ENCODE results near the gene PTH2. TPM values are rescaled to one million over a fixed set of nuclear protein-coding genes. Genes with fewer than 3 reads are reported as not detected.

PTH2 gene
- total RNA-seq, 1 experiment from 2014 or later = 1.0 TPM

DNA sequence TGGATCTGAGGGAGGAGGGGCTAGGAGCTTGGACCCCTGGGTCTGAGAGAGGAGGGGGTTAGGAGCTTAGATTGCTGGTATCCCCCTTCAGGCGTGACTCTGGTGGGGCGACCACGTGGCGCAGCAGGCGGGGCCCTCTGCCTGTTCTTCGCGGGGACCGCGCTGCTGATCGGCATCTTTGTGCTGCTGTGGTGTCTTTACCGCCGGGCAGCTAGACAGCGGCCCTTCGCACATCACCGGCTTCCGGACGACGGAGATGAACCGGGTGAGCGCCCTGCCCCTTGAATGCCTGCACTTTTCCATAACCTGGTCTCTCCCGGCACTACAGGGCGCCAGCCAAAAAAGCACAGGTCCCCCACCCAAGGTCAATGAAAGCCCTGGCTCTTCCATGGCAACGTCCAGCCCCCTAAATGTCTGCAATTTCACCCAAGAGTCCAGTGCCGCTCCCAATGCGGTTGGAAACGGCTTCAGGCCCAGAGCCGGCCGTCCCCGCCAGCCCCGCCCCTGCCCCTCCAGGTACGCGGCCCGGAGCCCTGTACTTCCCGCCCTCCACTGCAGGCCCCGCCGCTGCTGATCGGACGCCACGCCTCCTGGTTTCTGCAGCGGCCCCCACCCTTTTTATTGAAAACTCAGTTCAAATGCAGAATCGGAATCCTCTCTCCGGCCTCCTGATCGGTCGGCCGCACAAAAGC is 4.8 kb upstream of the PTH2 start (continued):
- TF ChIP-seq, protein P1, sequence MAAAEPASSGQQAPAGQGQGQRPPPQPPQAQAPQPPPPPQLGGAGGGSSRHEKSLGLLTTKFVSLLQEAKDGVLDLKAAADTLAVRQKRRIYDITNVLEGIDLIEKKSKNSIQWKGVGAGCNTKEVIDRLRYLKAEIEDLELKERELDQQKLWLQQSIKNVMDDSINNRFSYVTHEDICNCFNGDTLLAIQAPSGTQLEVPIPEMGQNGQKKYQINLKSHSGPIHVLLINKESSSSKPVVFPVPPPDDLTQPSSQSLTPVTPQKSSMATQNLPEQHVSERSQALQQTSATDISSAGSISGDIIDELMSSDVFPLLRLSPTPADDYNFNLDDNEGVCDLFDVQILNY (CRISPR knock-in tag; IDR thresholded peaks at IDR 0.05) = peak; percentile 57; the same call in 1 of the 2 replicates
- TF ChIP-seq NR3C1 (CRISPR knock-in tag; conservative IDR thresholded peaks at IDR 0.05; ENCODE audit: low read depth) = no peak
- no peak for TF ChIP-seq RORB (CRISPR knock-in tag; IDR thresholded peaks at IDR 0.05)
- TF ChIP-seq, protein P2, sequence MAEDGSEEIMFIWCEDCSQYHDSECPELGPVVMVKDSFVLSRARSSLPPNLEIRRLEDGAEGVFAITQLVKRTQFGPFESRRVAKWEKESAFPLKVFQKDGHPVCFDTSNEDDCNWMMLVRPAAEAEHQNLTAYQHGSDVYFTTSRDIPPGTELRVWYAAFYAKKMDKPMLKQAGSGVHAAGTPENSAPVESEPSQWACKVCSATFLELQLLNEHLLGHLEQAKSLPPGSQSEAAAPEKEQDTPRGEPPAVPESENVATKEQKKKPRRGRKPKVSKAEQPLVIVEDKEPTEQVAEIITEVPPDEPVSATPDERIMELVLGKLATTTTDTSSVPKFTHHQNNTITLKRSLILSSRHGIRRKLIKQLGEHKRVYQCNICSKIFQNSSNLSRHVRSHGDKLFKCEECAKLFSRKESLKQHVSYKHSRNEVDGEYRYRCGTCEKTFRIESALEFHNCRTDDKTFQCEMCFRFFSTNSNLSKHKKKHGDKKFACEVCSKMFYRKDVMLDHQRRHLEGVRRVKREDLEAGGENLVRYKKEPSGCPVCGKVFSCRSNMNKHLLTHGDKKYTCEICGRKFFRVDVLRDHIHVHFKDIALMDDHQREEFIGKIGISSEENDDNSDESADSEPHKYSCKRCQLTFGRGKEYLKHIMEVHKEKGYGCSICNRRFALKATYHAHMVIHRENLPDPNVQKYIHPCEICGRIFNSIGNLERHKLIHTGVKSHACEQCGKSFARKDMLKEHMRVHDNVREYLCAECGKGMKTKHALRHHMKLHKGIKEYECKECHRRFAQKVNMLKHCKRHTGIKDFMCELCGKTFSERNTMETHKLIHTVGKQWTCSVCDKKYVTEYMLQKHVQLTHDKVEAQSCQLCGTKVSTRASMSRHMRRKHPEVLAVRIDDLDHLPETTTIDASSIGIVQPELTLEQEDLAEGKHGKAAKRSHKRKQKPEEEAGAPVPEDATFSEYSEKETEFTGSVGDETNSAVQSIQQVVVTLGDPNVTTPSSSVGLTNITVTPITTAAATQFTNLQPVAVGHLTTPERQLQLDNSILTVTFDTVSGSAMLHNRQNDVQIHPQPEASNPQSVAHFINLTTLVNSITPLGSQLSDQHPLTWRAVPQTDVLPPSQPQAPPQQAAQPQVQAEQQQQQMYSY (CRISPR knock-in tag; IDR thresholded peaks at IDR 0.05) = peak; percentile 66
- TF ChIP-seq FOXP1 (CRISPR knock-in tag; IDR thresholded peaks at IDR 0.05; ENCODE audit: borderline replicate concordance) = peak; percentile 72; the same call in 1 of the 2 replicates

DNA sequence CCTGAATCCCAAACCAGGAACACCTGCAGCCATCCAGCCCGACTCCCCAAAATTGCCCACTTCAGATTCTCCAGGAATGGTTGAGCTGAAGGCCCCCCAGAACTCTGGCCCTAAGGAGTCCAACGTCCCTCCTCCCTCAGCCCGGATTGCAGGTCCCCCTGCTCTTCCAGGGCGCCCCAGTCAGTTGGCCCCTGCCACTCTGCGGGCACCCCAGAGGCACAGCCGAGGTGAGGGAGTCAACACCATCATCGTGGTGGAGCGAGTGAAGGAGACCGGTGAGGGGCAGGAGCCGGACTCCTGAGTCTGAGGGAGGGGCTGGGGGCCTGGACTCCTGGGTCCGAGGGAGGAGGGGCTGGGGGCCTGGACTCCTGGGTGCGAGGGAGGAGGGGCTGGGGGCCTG is 4.1 kb upstream of the PTH2 start:
- Mint-ChIP-seq H3K27me3 (ENCODE audit: low read depth) (peaks cover 98% of the 10 kb centered on the region), H3K36me3 (peaks cover 3% of the 10 kb centered on the region; the same call in 1 of the 2 replicates), H3K27ac (no peak overlapping the region), H3K4me3 (peak overlapping the region; percentile 68), H3K4me1 (peaks cover 70% of the 10 kb centered on the region), H3K9me3 (0 out of 2 replicates have a peak, but pooled peaks cover 4% of the 10 kb centered on the region)
- POLR2A ChIA-PET = interaction anchor here (0.6 to 1.8 kb wide), 2 partner anchors 24 to 213 kb away, joined by 3 to 11 read pairs; partner anchors contain the start of gene RRAS
- no peak for DNase-seq (ENCODE audit: low spot score)
- CTCF ChIA-PET = interaction anchor here (1.0 to 4.5 kb wide), 7 partner anchors 9 to 126 kb away, joined by 3 to 34 read pairs (median 15); partner anchors contain the start of gene SLC17A7
- ATAC-seq = no peak
- no peak for TF ChIP-seq GTF2I (CRISPR knock-in tag; conservative IDR thresholded peaks at IDR 0.05)
- TF ChIP-seq SMAD3 (CRISPR knock-in tag; IDR thresholded peaks at IDR 0.05; ENCODE audit: borderline replicate concordance) = no peak
- no peak for TF ChIP-seq MXD4 (CRISPR knock-in tag; IDR thresholded peaks at IDR 0.05; ENCODE audit: borderline replicate concordance)
- no peak for TF ChIP-seq ZNF219 (CRISPR knock-in tag; IDR thresholded peaks at IDR 0.05; ENCODE audit: borderline replicate concordance)
- no peak for TF ChIP-seq HMGA2 (CRISPR knock-in tag; IDR thresholded peaks at IDR 0.05)
- TF ChIP-seq, protein P1 (CRISPR knock-in tag; IDR thresholded peaks at IDR 0.05) = no peak
- TF ChIP-seq, protein P3, sequence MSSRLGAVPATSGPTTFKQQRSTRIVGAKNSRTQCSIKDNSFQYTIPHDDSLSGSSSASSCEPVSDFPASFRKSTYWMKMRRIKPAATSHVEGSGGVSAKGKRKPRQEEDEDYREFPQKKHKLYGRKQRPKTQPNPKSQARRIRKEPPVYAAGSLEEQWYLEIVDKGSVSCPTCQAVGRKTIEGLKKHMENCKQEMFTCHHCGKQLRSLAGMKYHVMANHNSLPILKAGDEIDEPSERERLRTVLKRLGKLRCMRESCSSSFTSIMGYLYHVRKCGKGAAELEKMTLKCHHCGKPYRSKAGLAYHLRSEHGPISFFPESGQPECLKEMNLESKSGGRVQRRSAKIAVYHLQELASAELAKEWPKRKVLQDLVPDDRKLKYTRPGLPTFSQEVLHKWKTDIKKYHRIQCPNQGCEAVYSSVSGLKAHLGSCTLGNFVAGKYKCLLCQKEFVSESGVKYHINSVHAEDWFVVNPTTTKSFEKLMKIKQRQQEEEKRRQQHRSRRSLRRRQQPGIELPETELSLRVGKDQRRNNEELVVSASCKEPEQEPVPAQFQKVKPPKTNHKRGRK (CRISPR knock-in tag; IDR thresholded peaks at IDR 0.05; ENCODE audit: borderline replicate concordance) = no peak
- TF ChIP-seq, protein P4, sequence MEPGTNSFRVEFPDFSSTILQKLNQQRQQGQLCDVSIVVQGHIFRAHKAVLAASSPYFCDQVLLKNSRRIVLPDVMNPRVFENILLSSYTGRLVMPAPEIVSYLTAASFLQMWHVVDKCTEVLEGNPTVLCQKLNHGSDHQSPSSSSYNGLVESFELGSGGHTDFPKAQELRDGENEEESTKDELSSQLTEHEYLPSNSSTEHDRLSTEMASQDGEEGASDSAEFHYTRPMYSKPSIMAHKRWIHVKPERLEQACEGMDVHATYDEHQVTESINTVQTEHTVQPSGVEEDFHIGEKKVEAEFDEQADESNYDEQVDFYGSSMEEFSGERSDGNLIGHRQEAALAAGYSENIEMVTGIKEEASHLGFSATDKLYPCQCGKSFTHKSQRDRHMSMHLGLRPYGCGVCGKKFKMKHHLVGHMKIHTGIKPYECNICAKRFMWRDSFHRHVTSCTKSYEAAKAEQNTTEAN (CRISPR knock-in tag; IDR thresholded peaks at IDR 0.05) = no peak
- TF ChIP-seq, protein P5, sequence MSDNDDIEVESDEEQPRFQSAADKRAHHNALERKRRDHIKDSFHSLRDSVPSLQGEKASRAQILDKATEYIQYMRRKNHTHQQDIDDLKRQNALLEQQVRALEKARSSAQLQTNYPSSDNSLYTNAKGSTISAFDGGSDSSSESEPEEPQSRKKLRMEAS (CRISPR knock-in tag; IDR thresholded peaks at IDR 0.05) = no peak
- no peak; the same call in 1 of the 2 replicates for TF ChIP-seq SP1 (CRISPR knock-in tag; conservative IDR thresholded peaks at IDR 0.05)
- TF ChIP-seq CREB1 (CRISPR knock-in tag; IDR thresholded peaks at IDR 0.05) = no peak
- TF ChIP-seq, protein P6, sequence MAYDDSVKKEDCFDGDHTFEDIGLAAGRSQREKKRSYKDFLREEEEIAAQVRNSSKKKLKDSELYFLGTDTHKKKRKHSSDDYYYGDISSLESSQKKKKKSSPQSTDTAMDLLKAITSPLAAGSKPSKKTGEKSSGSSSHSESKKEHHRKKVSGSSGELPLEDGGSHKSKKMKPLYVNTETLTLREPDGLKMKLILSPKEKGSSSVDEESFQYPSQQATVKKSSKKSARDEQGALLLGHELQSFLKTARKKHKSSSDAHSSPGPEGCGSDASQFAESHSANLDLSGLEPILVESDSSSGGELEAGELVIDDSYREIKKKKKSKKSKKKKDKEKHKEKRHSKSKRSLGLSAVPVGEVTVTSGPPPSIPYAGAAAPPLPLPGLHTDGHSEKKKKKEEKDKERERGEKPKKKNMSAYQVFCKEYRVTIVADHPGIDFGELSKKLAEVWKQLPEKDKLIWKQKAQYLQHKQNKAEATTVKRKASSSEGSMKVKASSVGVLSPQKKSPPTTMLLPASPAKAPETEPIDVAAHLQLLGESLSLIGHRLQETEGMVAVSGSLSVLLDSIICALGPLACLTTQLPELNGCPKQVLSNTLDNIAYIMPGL (CRISPR knock-in tag; IDR thresholded peaks at IDR 0.05) = no peak
- TF ChIP-seq SMAD4 (CRISPR knock-in tag; IDR thresholded peaks at IDR 0.05) = no peak
- TF ChIP-seq, protein P7, sequence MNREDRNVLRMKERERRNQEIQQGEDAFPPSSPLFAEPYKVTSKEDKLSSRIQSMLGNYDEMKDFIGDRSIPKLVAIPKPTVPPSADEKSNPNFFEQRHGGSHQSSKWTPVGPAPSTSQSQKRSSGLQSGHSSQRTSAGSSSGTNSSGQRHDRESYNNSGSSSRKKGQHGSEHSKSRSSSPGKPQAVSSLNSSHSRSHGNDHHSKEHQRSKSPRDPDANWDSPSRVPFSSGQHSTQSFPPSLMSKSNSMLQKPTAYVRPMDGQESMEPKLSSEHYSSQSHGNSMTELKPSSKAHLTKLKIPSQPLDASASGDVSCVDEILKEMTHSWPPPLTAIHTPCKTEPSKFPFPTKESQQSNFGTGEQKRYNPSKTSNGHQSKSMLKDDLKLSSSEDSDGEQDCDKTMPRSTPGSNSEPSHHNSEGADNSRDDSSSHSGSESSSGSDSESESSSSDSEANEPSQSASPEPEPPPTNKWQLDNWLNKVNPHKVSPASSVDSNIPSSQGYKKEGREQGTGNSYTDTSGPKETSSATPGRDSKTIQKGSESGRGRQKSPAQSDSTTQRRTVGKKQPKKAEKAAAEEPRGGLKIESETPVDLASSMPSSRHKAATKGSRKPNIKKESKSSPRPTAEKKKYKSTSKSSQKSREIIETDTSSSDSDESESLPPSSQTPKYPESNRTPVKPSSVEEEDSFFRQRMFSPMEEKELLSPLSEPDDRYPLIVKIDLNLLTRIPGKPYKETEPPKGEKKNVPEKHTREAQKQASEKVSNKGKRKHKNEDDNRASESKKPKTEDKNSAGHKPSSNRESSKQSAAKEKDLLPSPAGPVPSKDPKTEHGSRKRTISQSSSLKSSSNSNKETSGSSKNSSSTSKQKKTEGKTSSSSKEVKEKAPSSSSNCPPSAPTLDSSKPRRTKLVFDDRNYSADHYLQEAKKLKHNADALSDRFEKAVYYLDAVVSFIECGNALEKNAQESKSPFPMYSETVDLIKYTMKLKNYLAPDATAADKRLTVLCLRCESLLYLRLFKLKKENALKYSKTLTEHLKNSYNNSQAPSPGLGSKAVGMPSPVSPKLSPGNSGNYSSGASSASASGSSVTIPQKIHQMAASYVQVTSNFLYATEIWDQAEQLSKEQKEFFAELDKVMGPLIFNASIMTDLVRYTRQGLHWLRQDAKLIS (CRISPR knock-in tag; IDR thresholded peaks at IDR 0.05; ENCODE audit: borderline replicate concordance) = no peak
- TF ChIP-seq IRF2 (CRISPR knock-in tag; IDR thresholded peaks at IDR 0.05; ENCODE audit: borderline replicate concordance, low read depth) = no peak
- no peak for TF ChIP-seq ZNF396 (CRISPR knock-in tag; IDR thresholded peaks at IDR 0.05; ENCODE audit: borderline replicate concordance)
